Middle frontal gyrus (tissue), 1 donor: ENCODE measurements around the gene UFSP2.

Experiments used
- DNase-seq: peaks from one replicate; pipeline ENCODE4 v3.0.0-alpha.2; 2015; ENCODE audit warnings: low spot score; ENCODE audit errors: extremely low spot score

UFSP2 gene

DNA sequence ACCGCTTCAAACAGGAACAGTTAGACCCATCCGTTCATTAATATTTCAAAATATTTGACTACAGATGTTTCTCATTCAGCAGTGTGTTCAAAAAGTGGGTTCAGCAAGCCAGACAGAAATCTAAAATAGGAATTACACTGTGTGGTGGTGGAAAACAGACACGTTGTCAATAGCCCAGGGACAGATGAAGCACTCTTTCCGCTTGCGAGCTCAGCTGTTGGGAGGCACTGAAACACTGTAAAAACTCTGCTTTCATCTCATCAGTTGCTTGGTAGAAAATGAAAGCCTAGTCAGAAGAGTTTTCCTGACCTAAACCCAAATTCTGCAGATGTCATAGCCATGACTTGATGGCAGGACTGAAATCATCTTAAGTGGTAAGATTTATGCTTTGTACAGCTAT, 68.6 kb downstream of the UFSP2 start:
- no peak for DNase-seq

DNA sequence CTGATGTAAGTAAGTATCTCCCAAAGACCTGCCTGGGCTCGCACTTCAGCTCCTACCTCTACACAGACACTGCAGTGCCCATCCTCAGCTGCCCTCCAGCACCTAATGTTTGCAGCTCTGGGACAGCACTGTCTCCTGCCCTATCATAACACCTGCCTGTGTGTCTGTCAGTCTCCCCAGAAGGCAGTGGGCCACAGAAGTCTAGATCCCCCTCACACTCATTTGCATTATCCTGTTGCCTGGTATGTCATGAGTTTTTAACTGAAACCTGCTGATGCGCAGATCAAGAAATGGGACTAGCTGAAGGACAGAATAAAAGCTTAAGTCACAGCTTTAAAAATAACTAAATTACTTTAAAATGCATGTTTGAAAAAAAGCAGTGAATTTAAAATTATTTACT, 73.0 kb downstream of the UFSP2 start:
- DNase-seq: no peak

DNA sequence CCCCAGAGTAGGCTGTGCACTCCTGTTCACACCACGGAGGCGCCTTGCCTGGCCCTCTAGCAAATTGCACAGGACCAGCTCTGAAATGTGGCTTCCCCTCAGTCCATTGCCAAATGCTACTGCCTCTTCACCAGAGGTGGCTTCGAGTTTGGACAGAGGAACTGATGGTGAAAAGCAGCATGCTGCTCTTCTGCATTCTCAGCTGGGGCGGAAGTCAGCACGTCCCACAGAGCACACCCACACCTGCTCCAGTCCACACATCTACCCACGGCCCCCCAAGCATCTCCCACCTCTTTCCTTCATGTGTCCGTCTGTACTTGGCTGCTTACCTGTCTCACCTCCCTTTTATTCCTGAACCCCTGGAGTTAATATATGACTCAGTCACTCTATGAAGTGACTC, 73.6 kb downstream of the UFSP2 start:
- DNase-seq: no peak

DNA sequence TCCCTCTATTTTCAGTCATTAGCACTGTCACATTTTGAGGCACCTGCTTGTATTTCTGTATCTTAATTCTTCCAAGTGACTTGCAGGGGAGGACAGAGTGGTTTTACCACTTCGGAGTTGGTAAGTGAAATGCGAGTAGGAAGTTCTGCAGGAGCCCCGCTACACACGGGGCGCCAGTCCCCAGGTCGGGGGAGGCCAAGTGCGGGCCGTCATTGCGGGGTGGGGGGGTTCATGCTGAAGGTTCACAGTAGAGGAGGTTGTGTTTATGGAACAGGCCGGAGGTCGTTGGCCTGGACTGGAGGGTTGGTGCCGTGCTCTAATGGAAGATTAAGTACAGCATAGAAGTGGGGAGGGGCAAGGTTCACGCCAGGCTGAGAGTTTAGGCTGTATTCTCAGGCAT, 74.1 kb downstream of the UFSP2 start:
- no peak for DNase-seq
